SK-N-SH (cell line): ENCODE data around the gene EDARADD.

Source experiments
- EP300 ChIP-seq, 2 experiments: IDR thresholded peaks; 2 replicates each; pipeline versions ENCODE4 v1.4.0 to v1.6.1; 2012; ENCODE audit warnings: borderline replicate concordance in 1 of 2, low read depth in 1 of 2, low read length in 1 of 2
- FOSL2 ChIP-seq: IDR thresholded peaks from 2 replicates; pipeline ENCODE4 v1.4.0; 2012; ENCODE audit warnings: low read depth, mild to moderate bottlenecking, moderate library complexity, borderline replicate concordance
- FOXJ3 ChIP-seq: sonication (generic); formaldehyde crosslinking; IDR thresholded peaks from 2 replicates; pipeline ENCODE4 v1.5.1; 2020; ENCODE audit warnings: mild to moderate bottlenecking, missing genetic modification reagents
- GATA2 ChIP-seq: sonication (generic); formaldehyde crosslinking; IDR thresholded peaks from 2 replicates; pipeline ENCODE4 v1.5.0; 2020; ENCODE audit warnings: mild to moderate bottlenecking, missing genetic modification reagents
- POLR2AphosphoS5 ChIP-seq: IDR thresholded peaks from 2 replicates; pipeline ENCODE4 v1.6.1; 2012; ENCODE audit warnings: low read depth, low read length
- RAD21 ChIP-seq: IDR thresholded peaks from 2 replicates; pipeline ENCODE4 v1.6.1; 2012; ENCODE audit warnings: mild to moderate bottlenecking, low read length
- RCOR1 ChIP-seq: fragments of 150-350 bp; IDR thresholded peaks from 2 replicates; pipeline ENCODE4 v1.6.1; 2017; ENCODE audit warnings: antibody characterized with exemption, low read length
- RFX5 ChIP-seq: IDR thresholded peaks from 2 replicates; pipeline ENCODE4 v1.6.1; 2012; ENCODE audit warnings: mild to moderate bottlenecking, improper control_type of control experiment, low read length
- TAF1 ChIP-seq: IDR thresholded peaks from 2 replicates; pipeline ENCODE4 v1.6.1; 2012; ENCODE audit warnings: low read depth, mild to moderate bottlenecking, low read length, moderate library complexity, borderline replicate concordance
- TCF12 ChIP-seq: IDR thresholded peaks from 2 replicates; pipeline ENCODE4 v1.4.0; 2012
- YY1 ChIP-seq: IDR thresholded peaks from 2 replicates; pipeline ENCODE4 v1.4.0; 2012; ENCODE audit warnings: low read depth, mild to moderate bottlenecking
- TF ChIP-seq, protein P1 (sequence below): fragments of 200-600 bp; sonication (generic); IDR thresholded peaks from 2 replicates; pipeline ENCODE4 v1.6.1; 2017; ENCODE audit warnings: antibody characterized with exemption, mild to moderate bottlenecking, moderate library complexity
- TF ChIP-seq, protein P2 (sequence below): IDR thresholded peaks from 2 replicates; pipeline ENCODE4 v1.4.0; 2012; ENCODE audit warnings: low read depth, borderline replicate concordance

DNA sequence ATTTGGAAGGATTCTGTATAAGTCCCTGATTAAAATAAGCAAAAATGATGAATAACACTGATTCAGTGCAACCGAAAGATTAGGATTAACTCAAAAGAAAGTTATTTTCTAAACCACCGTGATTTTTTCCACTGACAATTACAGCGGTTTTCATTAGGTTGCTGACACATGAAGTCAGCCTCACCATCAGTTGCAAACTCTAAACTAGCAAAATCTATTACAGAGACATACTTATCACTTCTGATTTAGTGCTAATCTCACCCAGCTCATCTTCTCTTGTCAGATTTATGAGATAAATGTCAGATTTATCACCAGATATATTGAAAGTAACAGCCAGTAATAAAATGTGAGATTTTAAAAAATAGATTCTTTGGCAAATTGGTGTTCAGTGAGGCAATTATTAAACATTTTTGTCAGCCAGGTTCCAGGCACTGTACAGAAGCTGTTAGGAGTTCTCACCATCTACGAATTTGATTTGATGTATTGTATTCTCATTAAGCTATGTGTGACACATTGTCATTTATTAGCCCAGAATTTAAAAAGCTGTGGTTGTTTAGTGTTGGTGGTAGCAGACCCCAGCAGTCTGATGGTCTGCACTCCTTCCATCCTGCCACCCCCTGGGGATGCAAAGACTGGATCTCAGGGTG, 92.4 kb downstream of the EDARADD start:
- TF ChIP-seq, protein P1, sequence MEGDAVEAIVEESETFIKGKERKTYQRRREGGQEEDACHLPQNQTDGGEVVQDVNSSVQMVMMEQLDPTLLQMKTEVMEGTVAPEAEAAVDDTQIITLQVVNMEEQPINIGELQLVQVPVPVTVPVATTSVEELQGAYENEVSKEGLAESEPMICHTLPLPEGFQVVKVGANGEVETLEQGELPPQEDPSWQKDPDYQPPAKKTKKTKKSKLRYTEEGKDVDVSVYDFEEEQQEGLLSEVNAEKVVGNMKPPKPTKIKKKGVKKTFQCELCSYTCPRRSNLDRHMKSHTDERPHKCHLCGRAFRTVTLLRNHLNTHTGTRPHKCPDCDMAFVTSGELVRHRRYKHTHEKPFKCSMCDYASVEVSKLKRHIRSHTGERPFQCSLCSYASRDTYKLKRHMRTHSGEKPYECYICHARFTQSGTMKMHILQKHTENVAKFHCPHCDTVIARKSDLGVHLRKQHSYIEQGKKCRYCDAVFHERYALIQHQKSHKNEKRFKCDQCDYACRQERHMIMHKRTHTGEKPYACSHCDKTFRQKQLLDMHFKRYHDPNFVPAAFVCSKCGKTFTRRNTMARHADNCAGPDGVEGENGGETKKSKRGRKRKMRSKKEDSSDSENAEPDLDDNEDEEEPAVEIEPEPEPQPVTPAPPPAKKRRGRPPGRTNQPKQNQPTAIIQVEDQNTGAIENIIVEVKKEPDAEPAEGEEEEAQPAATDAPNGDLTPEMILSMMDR: no peak
- TF ChIP-seq TAF1 (no peak), RCOR1 (no peak), YY1 (no peak), TCF12 (no peak), EP300 (IDR thresholded peaks at IDR 0.05; ENCODE audit: borderline replicate concordance in 1 of 2, low read depth in 1 of 2, low read length in 1 of 2) (no peak), FOSL2 (no peak), RAD21 (no peak), POLR2AphosphoS5 (no peak), GATA2 (CRISPR knock-in tag) (no peak), FOXJ3 (CRISPR knock-in tag) (no peak), RFX5 (no peak)
- TF ChIP-seq, protein P2, sequence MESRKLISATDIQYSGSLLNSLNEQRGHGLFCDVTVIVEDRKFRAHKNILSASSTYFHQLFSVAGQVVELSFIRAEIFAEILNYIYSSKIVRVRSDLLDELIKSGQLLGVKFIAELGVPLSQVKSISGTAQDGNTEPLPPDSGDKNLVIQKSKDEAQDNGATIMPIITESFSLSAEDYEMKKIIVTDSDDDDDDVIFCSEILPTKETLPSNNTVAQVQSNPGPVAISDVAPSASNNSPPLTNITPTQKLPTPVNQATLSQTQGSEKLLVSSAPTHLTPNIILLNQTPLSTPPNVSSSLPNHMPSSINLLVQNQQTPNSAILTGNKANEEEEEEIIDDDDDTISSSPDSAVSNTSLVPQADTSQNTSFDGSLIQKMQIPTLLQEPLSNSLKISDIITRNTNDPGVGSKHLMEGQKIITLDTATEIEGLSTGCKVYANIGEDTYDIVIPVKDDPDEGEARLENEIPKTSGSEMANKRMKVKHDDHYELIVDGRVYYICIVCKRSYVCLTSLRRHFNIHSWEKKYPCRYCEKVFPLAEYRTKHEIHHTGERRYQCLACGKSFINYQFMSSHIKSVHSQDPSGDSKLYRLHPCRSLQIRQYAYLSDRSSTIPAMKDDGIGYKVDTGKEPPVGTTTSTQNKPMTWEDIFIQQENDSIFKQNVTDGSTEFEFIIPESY: no peak
